ENCODE data around the gene RAD51D.
"Not testable (repeated sequence)": the region's sequence is repeated elsewhere in the genome, so short reads cannot be mapped to it uniquely, and the experiment has no call there.

RAD51D gene

GRCh38 chr17:35141681-35142466 lies 22.2 kb upstream of the RAD51D start, which contains the start of gene NLE1:
Gene NLE1 (minus strand): TSS chr17:35142303. CDS start chr17:35142275, 28 bp downstream.
- peak; percentile 94 for DNase-seq

GRCh38 chr17:35138218-35138617 lies 18.6 kb upstream of the RAD51D start:
- no peak for DNase-seq

GRCh38 chr17:35135322-35135721 lies 15.7 kb upstream of the RAD51D start:
- DNase-seq: no peak

- no peak for DNase-seq
These were observed 13.3 kb upstream of the RAD51D start for GRCh38 chr17:35132816-35133550.

GRCh38 chr17:35132099-35132498 lies 12.4 kb upstream of the RAD51D start:
- DNase-seq: no peak

- no peak for DNase-seq
These were observed 10.7 kb upstream of the RAD51D start for GRCh38 chr17:35130392-35130791.

- DNase-seq: no peak
These were observed 10.3 kb upstream of the RAD51D start for GRCh38 chr17:35129973-35130351.

GRCh38 chr17:35129154-35129972 lies 9.7 kb upstream of the RAD51D start:
- DNase-seq: no peak

- no peak for DNase-seq
These were observed 8.3 kb upstream of the RAD51D start for GRCh38 chr17:35127751-35128514.

GRCh38 chr17:35121315-35121714 lies 1.7 kb upstream of the RAD51D start, which contains the start of gene FNDC8:
Gene FNDC8 (plus strand): TSS chr17:35121615. CDS start chr17:35121694, 79 bp downstream.
- no peak for DNase-seq

- DNase-seq: no peak
These were observed 1.7 kb downstream of the RAD51D start for GRCh38 chr17:35117984-35118383.

GRCh38 chr17:35116845-35117244 lies 2.8 kb downstream of the RAD51D start:
- DNase-seq: no peak

GRCh38 chr17:35110791-35111190 lies 8.9 kb downstream of the RAD51D start:
- not testable (repeated sequence) for DNase-seq

- no peak for DNase-seq
These were observed 14.7 kb downstream of the RAD51D start for GRCh38 chr17:35104844-35105450.

- peak; percentile 92 for DNase-seq
These were observed 16.4 kb downstream of the RAD51D start for GRCh38 chr17:35103271-35103670.

- DNase-seq: no peak
These were observed 17.9 kb downstream of the RAD51D start for GRCh38 chr17:35101725-35102124.

- no peak for DNase-seq
These were observed 18.6 kb downstream of the RAD51D start for GRCh38 chr17:35101036-35101435.

GRCh38 chr17:35099908-35100307 lies 19.8 kb downstream of the RAD51D start:
- DNase-seq: no peak

GRCh38 chr17:35097776-35098175 lies 21.9 kb downstream of the RAD51D start:
- no peak for DNase-seq

GRCh38 chr17:35095741-35096140 lies 23.9 kb downstream of the RAD51D start:
- DNase-seq: no peak

- DNase-seq: peak; percentile 71
These were observed 24.8 kb downstream of the RAD51D start for GRCh38 chr17:35094902-35095301.

- DNase-seq: peak; percentile 30
These were observed 29.0 kb downstream of the RAD51D start for GRCh38 chr17:35090707-35091106.
